HEK293T (cell line): Measurements from ENCODE around the gene FAM107B.

Experiments used
- FOXK2 ChIP-seq: fragments of 450-650 bp; IDR thresholded peaks from 2 replicates; pipeline ENCODE4 v1.6.1; 2016; ENCODE audit warnings: mild to moderate bottlenecking
- FOXM1 ChIP-seq: fragments of 450-650 bp; IDR thresholded peaks from 2 replicates; pipeline ENCODE4 v1.6.1; 2017; ENCODE audit warnings: mild to moderate bottlenecking, borderline replicate concordance
- HDGF ChIP-seq: fragments of 450-650 bp; IDR thresholded peaks from 2 replicates; pipeline ENCODE4 v1.6.1; 2017; ENCODE audit warnings: antibody characterized with exemption, borderline replicate concordance
- L3MBTL2 ChIP-seq: fragments of 450-650 bp; conservative IDR thresholded peaks from 2 replicates; pipeline ENCODE4 v1.6.1; 2016; ENCODE audit warnings: mild to moderate bottlenecking
- LEF1 ChIP-seq: fragments of 450-650 bp; IDR thresholded peaks from 2 replicates; pipeline ENCODE4 v1.6.1; 2017; ENCODE audit warnings: mild to moderate bottlenecking, borderline replicate concordance
- SP1 ChIP-seq: fragments of 450-650 bp; IDR thresholded peaks from 2 replicates; pipeline ENCODE4 v1.6.1; 2017
- SUZ12 ChIP-seq: fragments of 450-650 bp; IDR thresholded peaks from 2 replicates; pipeline ENCODE4 v1.6.1; 2016; ENCODE audit warnings: mild to moderate bottlenecking
- TARDBP ChIP-seq: fragments of 450-650 bp; IDR thresholded peaks from 2 replicates; pipeline ENCODE4 v1.6.1; 2016

- TF ChIP-seq TARDBP (no peak), FOXM1 (no peak), HDGF (no peak), FOXK2 (no peak), L3MBTL2 (no peak), SUZ12 (no peak), LEF1 (no peak), SP1 (no peak)
Observed at GRCh38 chr10:14773551-14774213, 1.0 kb downstream of the FAM107B start.
